NT2/D1 (cell line): ENCODE data around the gene DDOST.

Source experiments
- DNase-seq: peaks from one replicate; pipeline ENCODE4 v3.0.0-alpha.2; 2011; ENCODE audit warnings: low read depth, low spot score
- H3K27me3 ChIP-seq: 2 replicates; pipeline ENCODE4 v1.6.0; 2011; ENCODE audit warnings: mild to moderate bottlenecking; ENCODE audit not compliant: insufficient read length, insufficient read depth
- H3K36me3 ChIP-seq: 2 replicates; pipeline ENCODE4 v1.6.1; 2011; ENCODE audit warnings: mild to moderate bottlenecking, low read length, mixed read lengths; ENCODE audit not compliant: insufficient read depth, insufficient read length
- H3K4me1 ChIP-seq: 2 replicates; pipeline ENCODE4 v1.5.1; 2011; ENCODE audit not compliant: insufficient read depth, insufficient read length
- H3K4me3 ChIP-seq: 2 replicates; pipeline ENCODE4 v1.5.1; 2011; ENCODE audit warnings: low read depth; ENCODE audit not compliant: insufficient read length
- H3K9ac ChIP-seq: 2 replicates; pipeline ENCODE4 v1.6.0; 2011; ENCODE audit warnings: low read depth; ENCODE audit not compliant: insufficient read length
- H3K9me3 ChIP-seq: 2 replicates; pipeline ENCODE4 v1.5.1; 2011; ENCODE audit warnings: mild to moderate bottlenecking, low read length; ENCODE audit not compliant: insufficient read depth
- SUZ12 ChIP-seq: IDR thresholded peaks from 2 replicates; pipeline ENCODE4 v1.6.1; 2011; ENCODE audit not compliant: insufficient read length, insufficient read depth; ENCODE audit errors: extremely low read depth
- YY1 ChIP-seq: IDR thresholded peaks from 2 replicates; pipeline ENCODE4 v1.6.1; 2011; ENCODE audit not compliant: insufficient read length, insufficient read depth
- ZNF274 ChIP-seq: IDR thresholded peaks from 2 replicates; pipeline ENCODE4 v1.6.1; 2011; ENCODE audit warnings: mild to moderate bottlenecking, low read depth, low read length

The DDOST gene

GRCh38 chr1:20658166-20658915, 2.8 kb downstream of the DDOST start:
- no peak for DNase-seq
- H3K27me3 ChIP-seq = no peaks in the 10 kb centered on the region
- no peaks in the 10 kb centered on the region for H3K9me3 ChIP-seq
- TF ChIP-seq YY1 (no peak), SUZ12 (no peak), ZNF274 (no peak)
- H3K36me3 ChIP-seq = peaks cover 63% of the 10 kb centered on the region
- H3K9ac ChIP-seq = no peak overlapping the region
- no peak overlapping the region for H3K4me3 ChIP-seq
- H3K4me1 ChIP-seq = no peaks in the 10 kb centered on the region

- Histone ChIP-seq H3K9ac (no peak overlapping the region), H3K27me3 (no peaks in the 10 kb centered on the region), H3K36me3 (peaks cover 75% of the 10 kb centered on the region), H3K9me3 (no peaks in the 10 kb centered on the region), H3K4me3 (no peak overlapping the region), H3K4me1 (no peaks in the 10 kb centered on the region)
- no peak for DNase-seq
- TF ChIP-seq ZNF274 = no peak
- no peak for TF ChIP-seq SUZ12
- TF ChIP-seq YY1 = no peak
These were observed 4.1 kb downstream of the DDOST start for GRCh38 chr1:20657024-20657423.

GRCh38 chr1:20654104-20654690, 7.0 kb downstream of the DDOST start:
- Histone ChIP-seq H3K4me1 (no peaks in the 10 kb centered on the region), H3K36me3 (peaks cover 87% of the 10 kb centered on the region), H3K4me3 (no peak overlapping the region), H3K27me3 (no peaks in the 10 kb centered on the region), H3K9me3 (no peaks in the 10 kb centered on the region), H3K9ac (no peak overlapping the region)
- TF ChIP-seq SUZ12 (no peak), ZNF274 (no peak), YY1 (no peak)
- DNase-seq = no peak

GRCh38 chr1:20652300-20652699, 8.9 kb downstream of the DDOST start:
- Histone ChIP-seq H3K4me3 (no peak overlapping the region), H3K36me3 (peaks cover 79% of the 10 kb centered on the region), H3K9me3 (no peaks in the 10 kb centered on the region), H3K27me3 (no peaks in the 10 kb centered on the region), H3K9ac (no peak overlapping the region), H3K4me1 (no peaks in the 10 kb centered on the region)
- TF ChIP-seq SUZ12 (no peak), ZNF274 (no peak), YY1 (no peak)
- no peak for DNase-seq

- DNase-seq = no peak
- Histone ChIP-seq H3K36me3 (peaks cover 63% of the 10 kb centered on the region), H3K9me3 (no peaks in the 10 kb centered on the region)
These were observed 12.2 kb downstream of the DDOST start for GRCh38 chr1:20648946-20649345.

GRCh38 chr1:20648438-20648837, 12.7 kb downstream of the DDOST start:
- no peaks in the 10 kb centered on the region for H3K27me3 ChIP-seq
- no peaks in the 10 kb centered on the region for H3K9me3 ChIP-seq
- no peak overlapping the region for H3K9ac ChIP-seq
- DNase-seq = no peak
- H3K4me3 ChIP-seq = no peak overlapping the region
- TF ChIP-seq SUZ12 = no peak
- no peak for TF ChIP-seq YY1
- TF ChIP-seq ZNF274 = no peak
- H3K36me3 ChIP-seq = peaks cover 58% of the 10 kb centered on the region
- H3K4me1 ChIP-seq = no peaks in the 10 kb centered on the region

More at GRCh38 chr1:20648946-20649345, 12.2 kb downstream of the DDOST start:
- Histone ChIP-seq H3K27me3 (no peaks in the 10 kb centered on the region), H3K4me3 (no peak overlapping the region), H3K4me1 (no peaks in the 10 kb centered on the region), H3K9ac (no peak overlapping the region)
- TF ChIP-seq YY1 = no peak
- no peak for TF ChIP-seq SUZ12
- no peak for TF ChIP-seq ZNF274

GRCh38 chr1:20645414-20645813, 15.8 kb downstream of the DDOST start:
- Histone ChIP-seq H3K36me3 (peaks cover 35% of the 10 kb centered on the region), H3K4me3 (no peak overlapping the region), H3K27me3 (no peaks in the 10 kb centered on the region), H3K9me3 (no peaks in the 10 kb centered on the region), H3K9ac (no peak overlapping the region), H3K4me1 (peaks cover 9% of the 10 kb centered on the region)
- no peak for DNase-seq
- TF ChIP-seq YY1 (no peak), ZNF274 (no peak), SUZ12 (no peak)
